Vagina (tissue), 2 donors: ENCODE measurements around the gene GBGT1. TPM values are rescaled to one million over a fixed set of nuclear protein-coding genes. Genes with fewer than 3 reads are reported as not detected.

Source experiments
- DNase-seq, 2 donors: peaks; one replicate each; pipeline ENCODE4 v3.0.0-alpha.2; 2017; ENCODE audit errors: extremely low spot score in 2 of 2
- H3K27ac ChIP-seq: fragments of 200-600 bp; sonication (generic); one replicate; pipeline ENCODE4 v1.5.1; 2019
- H3K27me3 ChIP-seq: fragments of 200-600 bp; sonication (generic); one replicate; pipeline ENCODE4 v1.5.1; 2019
- H3K36me3 ChIP-seq, 2 donors: fragments of 200-600 bp; sonication (generic); one replicate each; pipeline ENCODE4 v1.5.1; 2017 to 2019
- H3K4me1 ChIP-seq: fragments of 200-600 bp; sonication (generic); one replicate; pipeline ENCODE4 v1.5.1; 2019
- H3K4me3 ChIP-seq, 2 donors: fragments of 200-600 bp; sonication (generic); 1 replicate in 1 of 2; 2 replicates in 1 of 2; pipeline ENCODE4 v1.5.1; 2016 to 2019
- H3K9me3 ChIP-seq: fragments of 200-600 bp; sonication (generic); one replicate; pipeline ENCODE4 v1.5.1; 2019
- POLR2A ChIP-seq, 2 donors: fragments of 450-650 bp; IDR thresholded peaks; one replicate each; pipeline ENCODE4 v1.6.1; 2017; ENCODE audit warnings: antibody characterized with exemption in 2 of 2, mild to moderate bottlenecking in 2 of 2, moderate library complexity in 2 of 2
- POLR2AphosphoS5 ChIP-seq, 2 donors: sonication (generic); formaldehyde crosslinking; IDR thresholded peaks; one replicate each; pipeline ENCODE4 v1.9.0; 2017; ENCODE audit warnings: antibody characterized with exemption in 2 of 2, mild to moderate bottlenecking in 2 of 2, low read depth in 1 of 2; ENCODE audit not compliant: insufficient read depth in 1 of 2
- intact Hi-C: fragments of 100-400 bp; cut with DNase I; formaldehyde crosslinking; loops from one replicate; pipeline ENCODE4 v1.15.1; 2023
- total RNA-seq: library from RNA; depleted of rRNA; stranded (reverse); fragments of >200 nt; gene quantifications from one replicate; pipeline ENCODE4 v1.2.3, GENCODE V29; 2016
- TF ChIP-seq, protein P1 (sequence below), 3 experiments: fragments of 450-650 bp in 2 of 3; fragments of 200-600 bp in 1 of 3; sonication (generic) in 1 of 3; IDR thresholded peaks; one replicate each; pipeline ENCODE4 v1.5.1; 2017 to 2019; ENCODE audit warnings: antibody characterized with exemption in 3 of 3, mild to moderate bottlenecking in 2 of 3, moderate library complexity in 2 of 3

Gene GBGT1
- total RNA-seq, 1 donor from 2014 or later, result 27.0 TPM

DNA sequence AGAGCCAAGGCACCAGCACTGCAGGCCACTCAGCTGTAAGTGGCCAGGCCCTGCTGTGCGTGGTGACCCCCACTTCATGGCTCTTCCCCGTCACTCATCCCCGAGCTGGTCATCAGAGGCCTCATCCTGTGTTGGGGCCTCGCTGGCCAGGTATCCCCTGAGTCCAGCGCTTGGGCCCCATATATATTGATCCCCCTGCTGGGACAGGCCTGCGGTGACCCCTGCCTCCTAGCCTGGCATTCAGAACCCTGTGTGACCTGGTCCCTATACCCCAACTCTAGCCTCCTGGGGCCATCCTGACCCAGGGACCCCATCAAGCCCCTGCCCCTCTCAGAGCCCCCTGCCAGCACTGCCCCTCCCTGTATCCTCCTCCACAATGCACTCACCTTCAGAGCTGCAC is 12.7 kb downstream of the GBGT1 start:
- Histone ChIP-seq H3K9me3 (no peaks in the 10 kb centered on the region), H3K4me3 (no peak overlapping the region), H3K36me3 (no peaks in the 10 kb centered on the region), H3K27me3 (no peaks in the 10 kb centered on the region), H3K4me1 (peaks cover 27% of the 10 kb centered on the region), H3K27ac (peak overlapping the region; percentile 45)
- intact Hi-C loops, result no loop called here
- no peak for TF ChIP-seq POLR2A (IDR thresholded peaks at IDR 0.05)
- TF ChIP-seq POLR2AphosphoS5 (IDR thresholded peaks at IDR 0.05; ENCODE audit: insufficient read depth in 1 of 2, low read depth in 1 of 2), result no peak
- TF ChIP-seq, protein P1, sequence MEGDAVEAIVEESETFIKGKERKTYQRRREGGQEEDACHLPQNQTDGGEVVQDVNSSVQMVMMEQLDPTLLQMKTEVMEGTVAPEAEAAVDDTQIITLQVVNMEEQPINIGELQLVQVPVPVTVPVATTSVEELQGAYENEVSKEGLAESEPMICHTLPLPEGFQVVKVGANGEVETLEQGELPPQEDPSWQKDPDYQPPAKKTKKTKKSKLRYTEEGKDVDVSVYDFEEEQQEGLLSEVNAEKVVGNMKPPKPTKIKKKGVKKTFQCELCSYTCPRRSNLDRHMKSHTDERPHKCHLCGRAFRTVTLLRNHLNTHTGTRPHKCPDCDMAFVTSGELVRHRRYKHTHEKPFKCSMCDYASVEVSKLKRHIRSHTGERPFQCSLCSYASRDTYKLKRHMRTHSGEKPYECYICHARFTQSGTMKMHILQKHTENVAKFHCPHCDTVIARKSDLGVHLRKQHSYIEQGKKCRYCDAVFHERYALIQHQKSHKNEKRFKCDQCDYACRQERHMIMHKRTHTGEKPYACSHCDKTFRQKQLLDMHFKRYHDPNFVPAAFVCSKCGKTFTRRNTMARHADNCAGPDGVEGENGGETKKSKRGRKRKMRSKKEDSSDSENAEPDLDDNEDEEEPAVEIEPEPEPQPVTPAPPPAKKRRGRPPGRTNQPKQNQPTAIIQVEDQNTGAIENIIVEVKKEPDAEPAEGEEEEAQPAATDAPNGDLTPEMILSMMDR (IDR thresholded peaks at IDR 0.05), result no peak
- DNase-seq, result no peak

DNA sequence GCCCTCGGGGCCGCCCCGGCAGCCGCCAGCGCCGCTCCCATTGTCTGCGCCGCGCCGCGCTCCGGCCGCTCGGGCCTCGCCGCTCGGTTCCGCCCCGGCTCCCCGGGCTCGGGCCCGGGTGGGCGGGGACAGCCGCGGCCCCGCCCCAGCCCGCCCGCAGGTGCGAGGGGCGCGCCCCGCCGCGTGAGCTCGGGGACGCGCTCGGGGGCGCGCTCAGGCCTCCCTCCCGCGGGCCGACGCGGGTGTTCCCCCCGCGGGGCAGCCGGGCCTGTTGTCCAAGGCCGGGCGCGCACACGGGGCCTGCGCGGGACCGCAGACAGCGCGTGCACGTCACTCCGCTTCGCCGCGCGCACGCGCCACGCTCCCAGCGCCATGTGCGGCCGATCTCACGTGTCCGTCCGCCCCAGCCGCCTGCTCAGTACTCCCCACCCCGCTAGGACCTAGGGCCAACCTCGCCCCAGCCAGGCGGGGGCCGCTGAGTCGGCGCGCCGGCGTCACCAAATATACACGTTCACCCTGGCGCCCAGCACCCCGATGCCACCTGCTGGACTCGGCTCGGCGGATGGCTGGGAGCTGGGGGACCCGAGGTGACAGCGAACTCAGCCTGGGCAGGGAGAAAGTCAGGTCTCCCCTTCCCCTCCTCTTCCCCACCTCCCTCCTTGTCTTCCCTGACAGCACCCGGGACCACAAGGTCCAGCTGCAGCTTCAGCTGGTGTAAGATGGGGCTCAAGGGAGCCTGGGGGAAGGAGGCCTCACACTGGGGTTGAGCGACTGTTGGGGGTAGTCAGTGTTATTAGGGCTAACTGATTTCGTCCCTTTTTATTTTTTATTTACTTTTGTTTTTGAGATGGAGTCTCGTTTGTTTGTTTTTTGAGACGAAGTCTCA is 14.3 kb downstream of the GBGT1 start:
- Histone ChIP-seq H3K4me3 (peak overlapping the region; percentile 74 to 80), H3K36me3 (no peaks in the 10 kb centered on the region), H3K4me1 (peaks cover 43% of the 10 kb centered on the region), H3K9me3 (no peaks in the 10 kb centered on the region), H3K27ac (peak overlapping the region; percentile 93), H3K27me3 (no peaks in the 10 kb centered on the region)
- TF ChIP-seq POLR2AphosphoS5 (IDR thresholded peaks at IDR 0.05; ENCODE audit: insufficient read depth in 1 of 2, low read depth in 1 of 2), result peak; percentile 39 to 81
- peak in 1 of 2 donors; percentile 5 for TF ChIP-seq POLR2A (IDR thresholded peaks at IDR 0.05)
- TF ChIP-seq, protein P1 (IDR thresholded peaks at IDR 0.05), result peak in 1 of 3 experiments; percentile 15
- intact Hi-C loops, result loop anchor here (10.0 kb wide), 1 partner anchor 115 kb away; the partner anchor contains the start of gene GTF3C5
- DNase-seq, result no peak

DNA sequence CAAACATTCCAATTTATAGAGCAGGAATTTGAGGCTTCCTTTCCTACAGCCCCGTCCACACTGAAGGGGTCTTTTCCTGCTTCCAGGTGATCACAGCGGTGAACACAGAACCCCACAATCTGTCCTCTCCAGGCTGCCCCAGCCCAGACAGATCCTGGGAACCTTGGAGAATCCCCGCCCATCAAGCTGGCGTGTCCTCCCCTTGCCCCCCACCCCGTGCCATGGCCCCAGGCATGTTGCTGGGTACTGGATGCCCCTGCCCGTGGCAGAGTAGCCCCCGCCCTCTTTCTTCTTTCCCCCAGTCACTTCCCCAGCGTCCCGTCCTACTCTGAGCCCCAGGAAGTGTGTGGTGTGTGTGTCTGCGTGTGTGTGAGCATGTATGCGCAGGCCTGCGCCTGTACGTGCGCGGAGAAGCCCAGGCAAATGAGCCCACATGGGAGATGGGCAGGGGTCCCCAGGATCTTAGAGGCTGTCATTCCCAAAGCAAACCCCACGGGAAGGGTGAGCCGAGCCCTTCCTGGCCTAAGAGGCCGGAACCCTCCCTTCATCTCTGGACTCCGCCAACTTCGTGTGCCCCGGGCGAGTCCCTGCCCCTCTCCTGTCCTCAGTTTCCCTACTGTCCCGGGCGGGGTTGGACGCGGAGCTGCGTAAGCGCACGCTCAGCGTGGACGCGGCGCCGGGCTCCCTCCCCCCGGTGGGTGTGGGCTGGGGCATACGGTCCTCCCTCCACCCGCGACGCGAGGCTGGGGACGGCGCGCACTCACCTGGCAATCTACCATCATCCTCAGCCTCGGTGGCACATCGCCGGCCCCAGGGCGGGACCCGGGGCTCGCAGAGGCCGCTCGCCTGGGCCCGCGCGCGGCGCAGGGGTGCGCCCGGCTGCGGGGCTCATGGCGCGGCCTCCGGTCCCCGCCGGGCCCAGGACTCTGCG is 15.2 kb downstream of the GBGT1 start:
- H3K4me3 ChIP-seq, result peak overlapping the region; percentile 74 to 80
- peaks cover 51% of the 10 kb centered on the region for H3K4me1 ChIP-seq
- no peaks in the 10 kb centered on the region for H3K36me3 ChIP-seq
- H3K27ac ChIP-seq, result peak overlapping the region; percentile 93
- no peaks in the 10 kb centered on the region for H3K9me3 ChIP-seq
- no peak for DNase-seq
- TF ChIP-seq POLR2AphosphoS5 (IDR thresholded peaks at IDR 0.05; ENCODE audit: insufficient read depth in 1 of 2, low read depth in 1 of 2) (peak in 1 of 2 donors; percentile 39), POLR2A (IDR thresholded peaks at IDR 0.05) (peak in 1 of 2 donors; percentile 26)
- TF ChIP-seq, protein P1 (IDR thresholded peaks at IDR 0.05), result no peak
- H3K27me3 ChIP-seq, result no peaks in the 10 kb centered on the region
- intact Hi-C loops, result loop anchor here (10.0 kb wide), 1 partner anchor 114 kb away; the partner anchor contains the start of gene GTF3C5

DNA sequence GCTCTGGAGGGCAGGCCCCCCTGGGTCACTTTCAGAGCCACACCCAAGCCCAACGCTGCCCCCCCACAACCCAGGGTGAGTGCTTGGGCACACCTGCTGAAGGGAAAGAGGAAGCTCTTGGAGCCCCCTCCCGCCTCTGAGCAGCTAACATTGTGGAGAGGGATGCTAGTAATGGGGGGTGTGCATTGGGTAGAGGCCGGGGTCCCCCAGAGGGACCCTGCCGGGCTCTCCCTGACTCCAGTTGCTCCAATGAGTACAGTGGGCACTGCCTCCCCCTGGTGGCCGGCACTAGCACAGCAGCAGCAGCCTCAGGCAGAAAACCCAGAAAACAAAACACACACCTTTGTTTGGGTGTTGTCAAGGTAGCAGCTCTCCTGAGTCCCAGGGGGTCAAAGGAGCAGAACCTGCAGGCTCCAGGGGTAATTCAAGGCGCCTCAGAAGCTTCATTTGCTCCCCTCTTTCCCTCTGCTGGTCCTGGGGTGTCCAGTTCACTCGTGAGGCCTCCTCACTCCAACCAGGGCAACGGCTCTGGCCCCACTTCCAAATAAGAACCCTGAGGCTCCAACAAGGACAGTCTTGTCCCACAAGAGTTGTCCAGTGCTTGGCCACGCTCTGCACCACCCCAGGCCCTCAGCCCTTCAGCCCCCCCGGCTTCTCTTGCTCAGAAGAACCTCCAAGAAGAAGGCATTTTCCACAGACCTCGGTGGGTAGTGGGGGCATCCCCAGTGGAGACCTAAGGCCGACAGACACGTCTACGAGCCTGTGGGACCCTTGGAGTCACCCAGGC is 16.1 kb downstream of the GBGT1 start:
- Histone ChIP-seq H3K27me3 (no peaks in the 10 kb centered on the region), H3K27ac (peak overlapping the region; percentile 93), H3K4me1 (peaks cover 60% of the 10 kb centered on the region), H3K36me3 (no peaks in the 10 kb centered on the region), H3K4me3 (peak overlapping the region; percentile 74 to 80), H3K9me3 (no peaks in the 10 kb centered on the region)
- intact Hi-C loops, result loop anchor here (10.0 kb wide), 1 partner anchor 113 kb away; the partner anchor contains the start of gene GTF3C5
- TF ChIP-seq POLR2A (IDR thresholded peaks at IDR 0.05) (no peak), POLR2AphosphoS5 (IDR thresholded peaks at IDR 0.05; ENCODE audit: insufficient read depth in 1 of 2, low read depth in 1 of 2) (peak in 1 of 2 donors; percentile 40)
- TF ChIP-seq, protein P1 (IDR thresholded peaks at IDR 0.05), result peak; percentile 91 to 98 (median 95)
- DNase-seq, result no peak
